GM21737 (cell line): Measurements from ENCODE around the gene MT1M.

Source experiments
- ATAC-seq: cut with Tn5 transposase; IDR thresholded peaks from one replicate; pipeline ENCODE4 v1.9.1; 2021; ENCODE audit warnings: mild to moderate bottlenecking, moderate library complexity; ENCODE audit not compliant: unreplicated experiment

MT1M gene

DNA sequence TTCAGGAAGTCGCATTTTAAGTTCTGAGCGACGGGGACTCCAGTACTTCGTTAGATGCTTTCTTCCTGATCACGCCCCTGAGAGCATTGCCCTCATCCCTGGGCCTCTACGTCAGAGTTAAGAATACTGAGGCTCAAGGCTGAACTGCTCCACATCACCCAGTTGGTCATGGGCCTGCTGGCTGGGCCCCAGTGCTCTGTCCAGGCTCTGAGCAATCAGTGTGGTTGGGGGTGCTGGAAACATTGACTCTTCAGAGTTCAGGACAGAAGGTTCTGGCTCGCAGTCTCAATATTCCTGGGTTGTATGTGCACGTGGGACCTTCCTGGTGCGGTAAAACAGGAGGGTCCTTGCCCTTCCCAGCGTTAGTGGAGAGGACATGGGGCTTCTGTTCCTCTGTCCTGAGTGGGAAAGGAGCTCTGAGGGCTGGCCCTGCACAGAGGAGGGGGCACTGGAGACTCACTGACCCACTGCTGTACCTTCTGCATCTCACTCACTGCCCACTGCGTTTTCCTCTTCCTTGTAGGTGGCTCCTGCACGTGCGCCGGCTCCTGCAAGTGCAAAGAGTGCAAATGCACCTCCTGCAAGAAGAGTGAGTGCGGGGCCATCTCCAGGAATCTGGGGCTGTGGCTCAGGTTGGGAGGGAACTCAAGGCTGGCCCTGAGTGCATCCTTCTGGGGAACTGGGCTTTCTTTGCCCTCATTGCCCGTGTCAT lies 6.4 kb upstream of the MT1M start:
- ATAC-seq = no peak

DNA sequence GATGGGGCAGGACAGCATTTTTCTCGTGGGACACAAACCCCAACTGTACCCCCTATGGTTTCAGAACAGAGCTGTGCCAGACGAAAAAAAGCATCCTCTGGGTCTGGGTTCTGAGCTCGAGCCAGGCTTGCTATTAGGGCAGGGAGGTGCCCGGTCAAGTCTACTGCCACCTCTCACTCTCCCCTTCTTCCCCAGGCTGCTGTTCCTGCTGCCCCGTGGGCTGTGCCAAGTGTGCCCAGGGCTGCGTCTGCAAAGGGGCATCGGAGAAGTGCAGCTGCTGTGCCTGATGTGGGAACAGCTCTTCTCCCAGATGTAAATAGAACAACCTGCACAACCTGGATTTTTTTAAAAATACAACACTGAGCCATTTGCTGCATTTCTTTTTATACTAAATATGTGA lies 5.8 kb upstream of the MT1M start:
- ATAC-seq = no peak

DNA sequence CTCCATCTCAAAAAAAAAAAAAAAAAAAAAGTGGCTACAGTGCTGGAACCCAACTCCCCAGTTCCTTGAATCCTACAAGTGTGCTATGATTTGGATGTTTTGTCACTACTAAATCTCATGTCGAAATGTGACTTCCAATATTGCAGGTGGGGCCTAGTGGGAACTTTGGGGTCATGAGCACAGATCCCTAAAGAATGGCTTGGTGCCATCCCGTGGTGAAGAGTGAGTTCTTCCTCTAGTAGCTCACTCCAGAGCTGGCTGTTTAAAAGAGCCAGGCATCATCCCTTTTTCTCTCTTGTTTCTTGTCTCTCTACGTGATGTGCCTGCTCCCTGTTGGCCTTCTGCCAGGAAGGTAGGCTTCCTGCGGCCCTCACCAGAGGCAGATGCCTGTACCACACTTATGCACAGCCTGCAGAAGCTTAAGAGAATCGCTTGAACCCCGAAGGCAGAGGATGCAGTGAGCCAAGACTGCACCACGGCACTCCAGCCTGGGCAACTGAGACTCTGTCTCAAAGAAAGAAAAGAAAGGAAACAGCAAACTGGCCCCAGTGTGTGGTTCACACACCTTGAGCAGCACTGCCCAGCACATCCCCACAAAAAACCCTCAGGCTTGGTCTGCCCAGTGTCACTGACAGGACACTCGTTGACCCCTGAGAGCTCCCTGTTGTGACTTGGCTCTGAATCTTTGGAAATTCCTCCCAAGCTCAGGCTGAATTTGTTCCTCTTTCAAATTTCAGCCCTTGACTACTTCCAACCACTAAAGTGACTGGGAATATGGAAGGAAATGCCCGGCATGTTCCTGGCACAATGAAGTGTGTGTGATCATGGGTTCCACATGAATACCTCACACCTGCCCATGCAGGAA lies 3.7 kb upstream of the MT1M start:
- ATAC-seq = no peak

DNA sequence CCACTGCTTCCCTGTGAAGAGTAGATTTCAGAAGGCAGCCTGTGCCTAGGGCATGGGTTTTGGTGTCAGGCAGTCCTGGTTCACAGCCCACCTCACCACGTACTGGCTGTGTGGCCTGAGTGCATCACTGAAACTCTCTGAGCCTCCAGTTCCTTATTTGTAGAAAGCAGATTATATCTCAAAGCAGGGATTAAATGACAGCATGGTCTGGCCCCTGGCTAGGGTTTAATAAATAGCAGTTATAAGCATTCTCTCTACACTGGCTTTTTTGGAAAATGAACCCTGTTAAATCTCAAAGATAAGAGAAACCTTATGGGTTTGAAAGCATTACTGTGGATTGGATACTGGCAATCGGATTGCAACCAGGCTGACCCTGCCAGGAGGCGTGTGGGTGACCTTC lies 2.9 kb upstream of the MT1M start:
- ATAC-seq = no peak

DNA sequence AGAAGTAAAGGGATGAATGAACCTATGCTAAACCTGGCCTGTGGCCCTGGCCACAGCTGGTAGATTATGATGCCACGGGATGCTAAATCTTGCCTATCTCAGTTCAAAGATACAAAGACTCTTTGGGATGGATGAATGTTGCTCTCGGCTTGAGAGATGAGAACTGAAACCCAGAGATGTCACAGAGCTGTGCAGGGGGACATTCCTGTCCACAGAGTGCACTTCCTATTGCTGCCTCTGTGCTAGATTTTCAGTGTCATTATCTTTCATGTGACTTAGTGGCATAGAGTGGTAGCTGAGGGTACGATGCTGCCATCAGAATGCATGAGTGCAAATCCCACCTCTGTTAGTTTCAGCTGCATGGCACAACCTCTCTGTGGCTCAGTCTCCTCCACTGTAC lies 2.3 kb upstream of the MT1M start:
- ATAC-seq = peak; percentile 60

DNA sequence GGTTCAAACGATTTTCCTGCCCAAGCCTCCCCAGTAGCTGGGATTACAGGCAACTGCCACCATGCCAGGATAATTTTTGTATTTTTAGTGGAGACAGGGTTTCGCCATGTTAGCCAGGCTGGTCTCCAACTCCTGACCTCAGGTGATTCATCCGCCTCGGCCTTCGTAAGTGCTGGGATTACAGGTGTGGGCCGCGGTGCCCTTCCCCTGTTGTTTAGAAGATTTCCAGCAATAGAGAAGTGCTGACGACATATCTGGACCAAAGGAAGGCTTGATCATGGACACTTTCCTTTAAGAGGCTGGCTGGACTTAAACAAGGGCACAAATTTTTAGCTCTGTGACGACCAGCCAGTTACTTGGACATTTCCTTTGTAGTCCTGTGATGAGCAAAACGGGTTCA lies 1.3 kb upstream of the MT1M start:
- ATAC-seq = no peak

DNA sequence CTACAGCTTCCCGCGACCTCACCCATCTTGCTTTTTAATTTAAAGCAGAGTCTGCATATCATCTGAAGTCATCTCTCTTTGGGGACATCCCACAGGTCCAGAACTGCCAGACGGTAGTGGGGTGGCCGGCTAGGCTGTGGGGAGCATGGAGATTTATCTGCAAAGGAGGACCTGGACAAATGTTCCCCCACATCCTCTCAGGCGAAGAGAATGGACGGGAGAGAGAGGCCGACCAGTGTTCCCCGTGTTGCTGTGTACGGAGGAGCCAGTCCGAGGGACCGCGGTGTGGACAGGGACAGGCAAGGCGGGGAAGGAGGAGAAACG lies 665 bp upstream of the MT1M start:
- ATAC-seq = no peak

DNA sequence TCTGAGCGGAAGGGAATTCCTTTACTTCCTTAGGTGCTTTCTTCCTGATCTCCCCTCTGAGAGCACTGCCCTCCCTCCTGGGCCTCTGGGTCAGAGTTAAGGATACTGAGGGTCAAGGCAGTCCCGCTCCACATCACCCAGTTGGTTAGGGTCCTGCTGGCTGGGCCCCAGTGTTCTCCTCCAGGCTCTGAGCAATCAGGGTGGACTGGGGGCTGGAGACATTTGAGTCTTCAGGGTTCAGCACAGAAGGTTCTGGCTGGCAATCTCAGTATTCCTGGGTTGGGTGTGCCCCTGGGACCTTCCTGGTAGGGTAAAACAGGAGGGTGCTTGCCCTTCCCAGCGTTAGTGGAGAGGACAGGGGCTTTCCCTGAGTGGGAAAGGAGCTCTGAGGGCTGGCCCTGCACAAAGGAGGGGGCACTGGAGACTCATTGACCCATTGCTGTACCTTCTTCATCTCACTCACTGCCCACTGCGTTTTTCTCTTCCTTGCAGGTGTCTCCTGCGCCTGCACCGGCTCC lies 448 bp downstream of the MT1M start:
- ATAC-seq = no peak

DNA sequence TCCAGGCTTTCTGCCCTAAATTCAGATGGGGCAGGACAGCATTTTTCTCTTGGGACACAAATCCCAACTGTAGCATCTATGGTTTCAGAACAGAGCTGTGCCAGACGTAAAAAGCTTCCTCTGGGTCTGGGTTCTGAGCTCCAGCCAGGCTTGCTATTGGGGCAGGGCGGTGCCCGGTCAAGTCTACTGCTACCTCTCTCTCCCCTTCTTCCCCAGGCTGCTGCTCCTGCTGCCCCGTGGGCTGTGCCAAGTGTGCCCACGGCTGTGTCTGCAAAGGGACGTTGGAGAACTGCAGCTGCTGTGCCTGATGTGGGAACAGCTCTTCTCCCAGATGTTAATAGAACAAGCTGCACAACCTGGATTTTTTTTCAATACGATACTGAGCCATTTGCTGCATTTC lies 1.1 kb downstream of the MT1M start:
- ATAC-seq = no peak

DNA sequence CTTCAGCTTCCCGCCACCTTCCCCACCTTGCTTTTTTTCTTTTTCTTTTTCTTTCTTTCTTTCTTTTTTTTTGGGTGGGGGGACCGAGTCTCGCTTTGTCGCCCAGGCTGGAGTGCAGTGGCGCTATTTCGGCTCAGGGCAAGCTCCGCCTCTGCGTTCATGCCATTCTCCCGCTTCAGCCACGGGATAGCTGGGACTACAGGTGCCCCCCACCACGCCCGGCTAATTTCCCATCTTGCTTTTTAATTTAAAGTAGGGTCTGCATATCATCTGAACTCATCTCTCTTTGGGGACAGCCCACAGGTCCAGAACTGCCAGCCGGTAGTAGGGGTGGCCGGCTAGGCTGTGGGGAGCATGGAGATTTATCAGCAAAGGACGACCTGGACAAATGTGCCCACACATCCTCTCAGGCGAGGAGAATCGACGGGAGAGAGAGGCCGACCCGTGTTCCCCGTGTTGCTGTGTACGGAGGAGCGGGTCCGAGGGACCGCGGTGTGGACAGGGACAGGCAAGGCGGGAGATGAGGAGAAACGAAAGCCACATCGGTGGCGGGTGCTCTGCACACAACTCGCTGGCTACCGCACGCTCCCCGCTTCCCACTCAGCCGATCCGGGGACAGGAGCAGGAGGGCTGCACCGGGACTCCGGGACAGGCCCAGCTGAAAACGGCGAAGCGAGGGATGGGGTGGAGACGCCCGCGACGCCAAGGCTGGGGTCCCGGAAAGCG lies 2.4 kb downstream of the MT1M start:
- ATAC-seq = no peak

DNA sequence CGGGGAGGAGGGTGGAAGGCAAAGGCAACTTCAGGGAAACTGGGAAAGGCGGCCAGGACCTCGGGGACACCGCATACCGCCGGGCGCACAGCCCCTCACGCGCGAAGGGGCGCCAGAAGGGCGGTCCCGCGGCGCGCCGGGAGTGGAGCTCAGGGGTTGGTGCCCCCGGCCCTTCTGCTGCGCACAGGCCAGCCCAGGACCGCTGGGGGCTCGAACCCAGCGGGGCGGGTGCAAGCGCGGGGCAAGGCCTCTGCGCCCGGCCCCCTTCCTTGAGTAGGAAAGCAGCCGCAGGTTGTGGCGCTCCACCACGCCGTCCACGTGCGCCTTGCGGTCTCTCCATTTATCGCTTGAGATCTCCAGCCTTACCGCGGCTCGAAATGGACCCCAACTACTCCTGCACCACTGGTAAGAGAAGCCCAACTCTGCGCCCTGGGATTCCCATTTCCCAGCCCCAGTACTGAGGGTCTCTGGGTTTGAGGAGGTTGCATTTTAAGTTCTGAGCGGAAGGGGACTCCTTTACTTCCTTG lies 3.0 kb downstream of the MT1M start:
- no peak for ATAC-seq

DNA sequence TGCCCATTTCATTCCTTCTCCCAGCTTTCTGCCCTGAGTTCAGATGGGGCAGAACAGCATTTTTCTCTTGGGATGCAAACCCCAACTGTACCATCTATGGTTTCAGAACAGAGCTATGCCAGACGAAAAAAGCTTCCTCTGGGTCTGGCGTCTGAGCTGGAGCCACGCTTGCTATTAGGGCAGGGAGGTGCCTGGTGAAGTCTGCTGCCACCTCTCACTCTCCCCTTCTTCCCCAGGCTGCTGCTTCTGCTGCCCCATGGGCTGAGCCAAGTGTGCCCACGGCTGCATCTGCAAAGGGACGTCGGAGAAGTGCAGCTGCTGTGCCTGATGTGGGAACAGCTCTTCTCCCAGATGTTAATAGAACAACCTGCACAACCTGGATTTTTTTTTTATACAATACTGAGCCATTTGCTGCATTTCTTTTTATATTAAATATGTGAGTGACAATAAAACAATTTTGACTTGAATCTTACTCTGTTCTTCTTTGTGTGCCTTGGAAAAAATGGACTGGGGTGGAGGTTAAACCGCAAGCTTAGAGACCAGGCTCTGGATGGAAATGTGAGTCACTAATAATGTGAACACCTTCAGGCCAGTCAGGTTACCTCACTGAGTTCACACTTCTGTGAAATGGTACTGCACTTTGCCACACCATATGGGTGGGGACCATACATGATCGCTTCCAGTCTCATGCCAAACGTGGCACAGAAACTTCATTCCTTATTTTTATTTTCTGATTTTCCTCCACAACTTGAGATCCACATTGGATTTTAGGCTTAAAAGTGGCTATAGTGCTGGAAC lies 4.4 kb downstream of the MT1M start:
- ATAC-seq = no peak

DNA sequence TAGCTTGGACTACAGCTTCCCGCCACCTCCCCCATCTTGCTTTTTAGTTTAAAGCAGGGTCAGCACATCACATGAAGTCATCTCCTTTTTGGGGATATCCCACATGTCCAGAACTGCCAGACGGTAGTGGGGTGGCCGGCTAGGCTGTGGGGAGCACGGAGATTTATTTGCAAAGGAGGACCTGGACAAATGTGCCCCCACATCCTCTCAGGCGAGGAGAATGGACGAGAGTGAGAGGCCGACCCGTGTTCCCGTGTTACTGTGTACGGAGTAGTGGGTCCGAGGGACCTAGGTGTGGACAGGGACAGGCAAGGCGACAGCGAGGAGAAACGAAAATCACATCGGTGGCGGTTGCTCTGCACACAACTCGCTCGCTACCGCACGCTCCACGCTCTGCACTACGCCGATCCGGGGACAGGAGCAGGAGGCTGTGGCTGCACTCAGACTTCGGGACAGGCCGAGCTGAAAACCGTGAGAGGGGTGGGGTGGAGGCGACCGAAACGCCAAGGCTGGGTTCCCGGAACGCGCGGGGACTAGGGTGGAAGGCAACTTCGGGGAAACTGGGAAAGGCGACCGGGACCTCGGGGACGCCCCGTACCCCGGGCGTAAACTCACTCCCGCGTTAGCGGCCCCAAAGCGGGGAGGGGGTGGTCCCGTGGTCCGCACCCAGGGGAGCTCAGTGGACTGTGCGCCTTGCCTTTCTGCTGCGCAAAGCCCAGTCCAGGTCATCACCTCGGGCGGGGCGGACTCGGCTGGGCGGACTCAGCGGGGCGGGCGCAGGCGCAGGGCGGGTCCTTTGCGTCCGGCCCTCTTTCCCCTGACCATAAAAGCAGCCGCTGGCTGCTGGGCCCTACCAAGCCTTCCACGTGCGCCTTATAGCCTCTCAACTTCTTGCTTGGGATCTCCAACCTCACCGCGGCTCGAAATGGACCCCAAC lies 5.6 kb downstream of the MT1M start, which contains the start of gene MT1A:
MT1A (plus strand) TSS at position 853 of the 937 bp plus-strand sequence; CDS start at position 926, 73 bp downstream.
- ATAC-seq = no peak

DNA sequence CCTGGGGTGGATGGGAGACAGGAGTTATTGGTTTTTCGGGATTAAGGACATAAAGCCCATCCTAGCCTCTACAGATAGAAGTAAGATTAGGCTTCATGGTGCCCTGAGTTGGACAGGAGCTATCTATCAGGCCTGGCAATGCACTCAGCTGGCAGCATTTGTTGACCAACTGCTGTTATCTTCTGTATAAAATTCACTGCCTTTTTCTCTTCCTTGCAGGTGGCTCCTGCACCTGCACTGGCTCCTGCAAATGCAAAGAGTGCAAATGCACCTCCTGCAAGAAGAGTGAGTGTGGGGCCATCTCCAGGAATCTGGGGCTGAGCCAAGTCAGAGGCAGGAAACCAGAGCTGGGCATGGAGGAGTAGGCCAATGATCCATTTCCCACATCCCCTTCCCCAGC lies 6.6 kb downstream of the MT1M start:
- ATAC-seq = no peak

DNA sequence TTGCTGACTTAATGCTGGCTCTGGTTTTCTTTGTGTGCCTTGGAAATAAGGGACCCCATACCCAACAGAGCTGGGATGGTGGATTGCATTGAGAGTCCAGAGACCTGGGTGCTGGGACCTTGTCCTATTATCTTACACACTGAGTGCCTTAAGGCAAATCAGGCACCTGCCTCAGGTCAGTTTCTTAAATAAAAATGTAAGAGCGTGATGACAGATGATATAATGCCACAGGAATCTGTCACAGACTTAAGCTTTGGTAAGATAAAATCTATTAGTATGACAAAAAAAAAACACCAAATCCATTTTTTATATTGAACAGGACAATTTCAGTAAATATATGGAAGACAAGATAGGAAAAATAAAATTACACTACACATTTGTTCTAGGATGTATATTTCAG lies 7.6 kb downstream of the MT1M start:
- no peak for ATAC-seq

DNA sequence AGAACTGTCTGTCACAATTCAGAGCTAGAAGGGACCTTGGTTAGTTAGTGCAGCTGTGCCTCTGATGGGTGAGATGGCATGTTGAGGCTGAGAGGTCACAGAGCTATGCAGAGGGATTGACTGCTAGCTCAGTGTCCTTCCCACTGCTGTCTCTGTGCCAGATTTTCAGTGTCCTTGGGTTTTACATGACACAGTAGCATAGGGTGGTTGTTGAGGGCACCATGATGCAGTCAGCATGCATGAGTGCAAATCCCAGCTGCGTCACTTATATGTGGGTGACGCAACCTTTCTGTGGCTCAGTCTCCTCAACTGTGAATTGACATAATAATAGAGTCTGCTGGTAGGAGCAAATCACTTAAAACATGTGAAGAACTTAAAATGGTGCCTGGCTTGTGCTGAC lies 8.7 kb downstream of the MT1M start:
- no peak for ATAC-seq

DNA sequence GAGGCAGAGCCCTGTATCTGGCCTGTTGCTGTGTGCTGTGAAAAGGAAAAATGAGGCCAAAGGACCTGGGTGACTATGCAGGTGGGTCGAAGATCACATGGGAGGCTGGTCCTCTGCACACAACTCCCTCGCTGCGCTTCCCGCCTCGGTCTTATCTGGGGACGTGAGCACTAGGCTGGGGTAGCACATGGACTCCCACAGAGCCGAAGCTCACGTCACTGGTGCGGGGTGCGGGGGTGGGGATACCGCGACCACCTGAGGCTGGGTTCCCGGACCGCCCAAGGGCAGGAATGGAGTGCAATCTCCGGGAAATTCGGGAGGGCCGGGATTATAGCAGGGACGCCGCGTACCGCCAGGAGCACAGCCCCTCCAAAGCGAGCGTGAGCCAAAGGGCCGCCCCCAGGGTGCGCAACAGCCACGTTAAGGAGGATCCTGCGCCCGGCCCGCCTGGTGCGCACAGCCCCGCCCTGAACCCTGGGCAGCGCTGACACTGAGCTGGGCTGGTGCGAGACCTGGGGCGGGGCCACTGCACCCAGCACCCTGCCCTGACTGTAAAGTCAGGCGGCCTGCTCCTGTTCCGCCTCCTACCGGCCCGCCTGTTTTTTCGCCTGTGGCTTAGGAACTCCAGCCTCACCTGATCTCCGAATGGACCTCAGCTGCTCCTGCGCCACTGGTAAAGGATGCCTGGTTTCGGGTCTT lies 10.8 kb downstream of the MT1M start:
- ATAC-seq = no peak

DNA sequence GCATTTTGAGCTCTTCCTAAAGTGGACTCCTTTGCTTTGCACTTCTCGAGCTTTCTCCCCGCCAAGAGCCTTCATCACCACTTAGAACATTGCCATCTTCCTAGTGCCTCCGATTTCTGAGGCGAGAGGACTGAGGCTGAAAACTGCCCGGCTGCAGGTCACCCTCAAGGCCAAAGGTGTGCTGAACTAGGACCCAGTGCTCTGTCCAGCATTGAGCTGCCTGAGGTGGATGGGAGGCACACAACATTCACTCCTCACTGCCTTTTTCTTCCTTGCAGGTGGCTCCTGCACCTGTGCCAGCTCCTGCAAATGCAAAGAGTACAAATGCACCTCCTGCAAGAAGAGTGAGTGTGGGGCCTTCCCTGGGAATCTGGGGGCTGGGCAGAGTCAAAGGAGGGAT lies 11.4 kb downstream of the MT1M start:
- no peak for ATAC-seq

DNA sequence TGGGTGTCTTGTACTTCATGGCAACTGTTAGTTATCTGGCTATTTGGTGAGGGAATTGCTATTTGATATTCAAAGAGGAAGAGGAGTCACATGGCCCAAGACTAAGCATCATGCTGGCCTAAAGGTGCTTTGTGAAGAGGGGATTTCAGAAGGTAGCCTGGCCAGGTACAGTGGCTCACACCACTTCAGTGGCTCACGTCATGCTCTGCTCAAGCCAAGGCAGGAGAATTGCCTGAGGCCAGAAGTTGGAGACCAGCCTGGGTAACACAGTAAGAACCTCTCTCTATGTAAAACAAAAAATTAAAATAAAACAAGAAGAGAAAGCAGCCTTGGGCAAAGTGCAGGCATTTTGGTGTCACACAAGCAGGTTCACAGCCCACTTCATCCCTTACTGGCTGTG lies 12.9 kb downstream of the MT1M start:
- no peak for ATAC-seq
